Mesenchymal stem cell (in vitro differentiated cells and primary cell): ENCODE measurements around the gene NDFIP2.

Experiments
- DNase-seq: peaks from one replicate; pipeline ENCODE4 v3.0.0-alpha.2; 2013
- H2AFZ ChIP-seq: one replicate; pipeline ENCODE4 v1.6.1; 2013; ENCODE audit warnings: low read depth, mild to moderate bottlenecking, control low read depth, inconsistent platforms, low read length, moderate library complexity
- H2AK5ac ChIP-seq: 2 replicates; pipeline ENCODE4 v1.6.1; 2013; ENCODE audit warnings: low read length, moderate library complexity, mild to moderate bottlenecking, inconsistent platforms; ENCODE audit not compliant: severe bottlenecking
- H2BK120ac ChIP-seq: one replicate; pipeline ENCODE4 v1.6.1; 2013; ENCODE audit warnings: low read depth, mild to moderate bottlenecking, inconsistent platforms, low read length, moderate library complexity
- H2BK12ac ChIP-seq, 2 experiments: one replicate each; pipeline ENCODE4 v1.6.1; 2013; ENCODE audit warnings: inconsistent platforms in 2 of 2, low read length in 2 of 2, mild to moderate bottlenecking in 2 of 2, moderate library complexity in 2 of 2, control low read depth in 1 of 2
- H2BK15ac ChIP-seq: one replicate; pipeline ENCODE4 v1.6.1; 2013; ENCODE audit warnings: mild to moderate bottlenecking, low read depth, inconsistent platforms; ENCODE audit not compliant: poor library complexity, severe bottlenecking
- H2BK5ac ChIP-seq: 2 replicates; pipeline ENCODE4 v1.6.1; 2013; ENCODE audit warnings: low read depth, mild to moderate bottlenecking, low read length, control low read depth, inconsistent platforms; ENCODE audit not compliant: poor library complexity, severe bottlenecking
- H3K14ac ChIP-seq, 2 experiments: one replicate each; pipeline ENCODE4 v1.6.1; 2013; ENCODE audit warnings: inconsistent platforms in 2 of 2, low read length in 2 of 2, control low read depth in 1 of 2, mild to moderate bottlenecking in 1 of 2, moderate library complexity in 1 of 2
- H3K18ac ChIP-seq, 2 experiments: one replicate each; pipeline ENCODE4 v1.6.1; 2013; ENCODE audit warnings: inconsistent platforms in 2 of 2, low read length in 2 of 2, control low read depth in 1 of 2, low read depth in 1 of 2, mild to moderate bottlenecking in 1 of 2
- H3K23ac ChIP-seq, 2 experiments: one replicate each; pipeline ENCODE4 v1.6.1; 2013; ENCODE audit warnings: inconsistent platforms in 2 of 2, low read length in 2 of 2, mild to moderate bottlenecking in 2 of 2, moderate library complexity in 2 of 2, control low read depth in 1 of 2
- H3K27ac ChIP-seq: 2 replicates; pipeline ENCODE4 v1.5.1; 2013; ENCODE audit warnings: mild to moderate bottlenecking, moderate library complexity, low read length, control low read depth, inconsistent platforms; ENCODE audit not compliant: poor library complexity, severe bottlenecking
- H3K27me3 ChIP-seq, 2 experiments: 2 replicates each; pipeline versions ENCODE4 v1.6.1 to v1.7.0; 2013; ENCODE audit warnings: low read length in 2 of 2, mild to moderate bottlenecking in 2 of 2, moderate library complexity in 2 of 2, control low read depth in 1 of 2, inconsistent platforms in 1 of 2; ENCODE audit not compliant: control insufficient read depth in 1 of 2, insufficient read depth in 1 of 2
- H3K36me3 ChIP-seq, 2 experiments: 2 replicates each; pipeline versions ENCODE4 v1.6.1 to v1.7.0; 2013; ENCODE audit warnings: low read length in 2 of 2, control low read depth in 1 of 2, inconsistent platforms in 1 of 2, low read depth in 1 of 2, mild to moderate bottlenecking in 1 of 2; ENCODE audit not compliant: insufficient read depth in 2 of 2, control insufficient read depth in 1 of 2
- H3K4ac ChIP-seq, 2 experiments: one replicate each; pipeline ENCODE4 v1.6.1; 2013; ENCODE audit warnings: inconsistent platforms in 2 of 2, low read length in 2 of 2, mild to moderate bottlenecking in 2 of 2, moderate library complexity in 2 of 2, control low read depth in 1 of 2, low read depth in 1 of 2
- H3K4me1 ChIP-seq: 2 replicates; pipeline ENCODE4 v1.6.1; 2013; ENCODE audit warnings: low read depth, low read length, control low read depth; ENCODE audit not compliant: control insufficient read depth, insufficient read depth
- H3K4me2 ChIP-seq: 2 replicates; pipeline ENCODE4 v1.6.1; 2013; ENCODE audit warnings: low read length, mild to moderate bottlenecking, inconsistent platforms; ENCODE audit not compliant: poor library complexity, severe bottlenecking
- H3K4me3 ChIP-seq, 2 experiments: 2 replicates each; pipeline versions ENCODE4 v1.5.1 to v1.7.0; 2013; ENCODE audit warnings: low read length in 2 of 2, mild to moderate bottlenecking in 2 of 2, control low read depth in 1 of 2, low read depth in 1 of 2; ENCODE audit not compliant: insufficient read depth in 1 of 2
- H3K79me1 ChIP-seq: replicated peaks from 2 replicates; pipeline ENCODE4 v1.6.1; 2013; ENCODE audit warnings: mild to moderate bottlenecking, control low read depth, low read length, inconsistent platforms; ENCODE audit not compliant: poor library complexity, severe bottlenecking
- H3K9ac ChIP-seq: 2 replicates; pipeline ENCODE4 v1.7.0; 2013; ENCODE audit warnings: mild to moderate bottlenecking, low read length, moderate library complexity
- H3K9me3 ChIP-seq: 2 replicates; pipeline ENCODE4 v1.7.0; 2013; ENCODE audit warnings: mild to moderate bottlenecking, low read length; ENCODE audit not compliant: control insufficient read depth
- H4K8ac ChIP-seq: one replicate; pipeline ENCODE4 v1.6.1; 2013; ENCODE audit warnings: inconsistent platforms, mild to moderate bottlenecking, low read length, moderate library complexity
- H4K91ac ChIP-seq: one replicate; pipeline ENCODE4 v1.6.1; 2013; ENCODE audit warnings: mild to moderate bottlenecking, low read length, inconsistent platforms
- WGBS: methylation state at CpG from one replicate; pipeline ENCODE4 v1.1.7; 2013; ENCODE audit warnings: mixed read lengths; 5-methylcytosine and 5-hydroxymethylcytosine counted together

Gene NDFIP2

DNA sequence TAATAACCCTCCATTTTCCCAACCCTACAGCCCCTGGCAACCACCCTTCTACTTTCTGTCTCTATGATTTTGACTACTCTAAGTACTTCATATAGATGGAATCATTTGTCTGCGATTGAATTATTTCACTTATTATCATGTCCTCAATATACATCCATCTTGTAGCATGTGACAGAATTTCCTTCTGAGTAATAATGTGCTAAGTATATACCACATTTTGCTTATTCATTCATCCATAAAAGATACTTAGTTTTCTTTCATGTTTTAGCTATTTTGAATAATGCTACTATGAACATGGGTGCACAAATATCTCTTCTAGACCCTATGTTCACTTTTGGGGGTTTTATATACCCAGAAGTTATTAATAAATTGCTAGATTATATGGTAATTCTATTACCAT lies 17.4 kb upstream of the NDFIP2 start:
- no peak overlapping the region for H3K23ac ChIP-seq
- no peak overlapping the region for H3K27ac ChIP-seq
- H3K27me3 ChIP-seq, result no peaks in the 10 kb centered on the region
- H4K8ac ChIP-seq, result no peak overlapping the region
- no peak overlapping the region for H3K4me3 ChIP-seq
- 100% methylated on average over 1 of the region's 1 CpG for WGBS
- H4K91ac ChIP-seq, result no peak overlapping the region
- H3K14ac ChIP-seq, result no peak overlapping the region
- no peaks in the 10 kb centered on the region for H3K36me3 ChIP-seq
- no peaks in the 10 kb centered on the region for H3K4me1 ChIP-seq
- DNase-seq, result no peak
- no peak overlapping the region for H2BK15ac ChIP-seq
- no peak overlapping the region for H2AFZ ChIP-seq
- no peak overlapping the region for H3K4me2 ChIP-seq
- no peaks in the 10 kb centered on the region for H3K9me3 ChIP-seq
- H2BK5ac ChIP-seq, result no peak overlapping the region
- H2BK120ac ChIP-seq, result no peak overlapping the region
- no peak overlapping the region for H3K18ac ChIP-seq
- no peak overlapping the region for H2BK12ac ChIP-seq
- no peaks in the 10 kb centered on the region for H3K79me1 ChIP-seq
- H2AK5ac ChIP-seq, result no peak overlapping the region
- H3K9ac ChIP-seq, result no peak overlapping the region
- H3K4ac ChIP-seq, result no peak overlapping the region

DNA sequence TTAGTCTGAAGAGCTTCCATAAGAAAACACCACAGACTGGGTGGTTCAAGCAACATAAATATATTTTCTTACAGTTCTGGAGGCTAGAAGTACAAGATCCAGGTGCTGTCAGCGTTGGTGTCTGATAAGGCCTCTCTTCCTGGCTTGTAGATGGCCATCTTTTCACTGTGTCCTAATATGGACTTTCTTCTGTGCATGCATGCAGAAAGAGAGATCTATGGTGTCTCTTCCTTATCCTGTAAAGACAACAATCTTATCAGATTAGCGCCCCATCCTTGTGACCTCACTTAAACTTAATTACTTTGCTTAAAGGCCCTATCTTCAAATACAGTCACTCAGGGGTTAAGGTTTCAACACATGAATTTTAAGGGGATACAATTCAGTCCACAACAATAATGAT lies 14.1 kb upstream of the NDFIP2 start:
- Histone ChIP-seq H3K4ac (no peak overlapping the region), H2BK120ac (no peak overlapping the region), H3K27me3 (no peaks in the 10 kb centered on the region), H3K4me2 (no peak overlapping the region), H3K9ac (no peak overlapping the region), H3K79me1 (no peaks in the 10 kb centered on the region), H3K4me1 (no peaks in the 10 kb centered on the region), H3K27ac (no peak overlapping the region), H2BK15ac (no peak overlapping the region), H3K9me3 (no peaks in the 10 kb centered on the region), H2BK12ac (no peak overlapping the region), H3K18ac (no peak overlapping the region), H2BK5ac (no peak overlapping the region), H3K36me3 (no peaks in the 10 kb centered on the region), H3K23ac (no peak overlapping the region), H2AK5ac (no peak overlapping the region), H4K91ac (no peak overlapping the region), H3K4me3 (no peak overlapping the region), H2AFZ (no peak overlapping the region), H3K14ac (no peak overlapping the region), H4K8ac (no peak overlapping the region)
- 39% methylated on average over 2 of the region's 2 CpGs for WGBS
- DNase-seq, result no peak

GRCh38 chr13:79468402-79468801 lies 12.6 kb upstream of the NDFIP2 start:
- H3K23ac ChIP-seq, result no peak overlapping the region
- DNase-seq, result no peak
- H3K27ac ChIP-seq, result no peak overlapping the region
- H3K79me1 ChIP-seq, result no peaks in the 10 kb centered on the region
- H3K18ac ChIP-seq, result no peak overlapping the region
- H3K27me3 ChIP-seq, result no peaks in the 10 kb centered on the region
- no peak overlapping the region for H3K4me2 ChIP-seq
- H3K4me1 ChIP-seq, result no peaks in the 10 kb centered on the region
- no peak overlapping the region for H2AFZ ChIP-seq
- H2BK5ac ChIP-seq, result no peak overlapping the region
- no peak overlapping the region for H3K4me3 ChIP-seq
- no peak overlapping the region for H4K91ac ChIP-seq
- no peak overlapping the region for H3K9ac ChIP-seq
- H2BK12ac ChIP-seq, result no peak overlapping the region
- H3K36me3 ChIP-seq, result no peaks in the 10 kb centered on the region
- H2BK15ac ChIP-seq, result no peak overlapping the region
- H3K4ac ChIP-seq, result no peak overlapping the region
- H3K9me3 ChIP-seq, result no peaks in the 10 kb centered on the region
- WGBS, result no CpG with 5 or more reads among the region's 1 CpG
- no peak overlapping the region for H2BK120ac ChIP-seq
- H2AK5ac ChIP-seq, result no peak overlapping the region
- no peak overlapping the region for H3K14ac ChIP-seq
- H4K8ac ChIP-seq, result no peak overlapping the region

DNA sequence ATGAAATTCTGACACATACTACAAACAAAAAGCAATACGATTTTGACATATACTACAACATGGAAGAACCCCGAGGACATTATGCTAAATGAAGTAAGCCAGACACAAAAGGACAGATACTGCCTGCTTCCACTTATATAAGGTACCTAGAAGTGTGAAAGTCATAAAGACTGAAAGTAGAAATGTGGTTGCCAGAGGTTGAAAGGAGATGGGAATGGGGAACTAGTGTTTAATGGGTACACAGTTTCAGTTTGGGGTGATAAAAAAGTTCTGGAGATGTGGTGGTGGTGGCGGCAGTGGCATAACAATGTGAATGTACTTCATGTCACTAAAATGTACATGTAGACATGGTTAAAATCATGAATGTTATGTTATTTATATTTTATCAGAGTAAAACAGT lies 12.1 kb upstream of the NDFIP2 start:
- Histone ChIP-seq H3K4ac (no peak overlapping the region), H2BK120ac (no peak overlapping the region), H2AK5ac (no peak overlapping the region), H4K91ac (no peak overlapping the region), H3K9ac (no peak overlapping the region), H3K36me3 (no peaks in the 10 kb centered on the region), H3K79me1 (no peaks in the 10 kb centered on the region), H2BK12ac (no peak overlapping the region), H2AFZ (no peak overlapping the region), H3K23ac (no peak overlapping the region), H2BK5ac (no peak overlapping the region), H3K4me2 (no peak overlapping the region), H3K14ac (no peak overlapping the region), H3K27me3 (no peaks in the 10 kb centered on the region), H4K8ac (no peak overlapping the region), H3K18ac (no peak overlapping the region), H2BK15ac (no peak overlapping the region), H3K27ac (no peak overlapping the region), H3K9me3 (no peaks in the 10 kb centered on the region), H3K4me3 (no peak overlapping the region), H3K4me1 (no peaks in the 10 kb centered on the region)
- WGBS, result 92% methylated on average over 3 of the region's 3 CpGs
- DNase-seq, result no peak
